ENCODE measurements around the gene CSTB.

The CSTB gene

DNA sequence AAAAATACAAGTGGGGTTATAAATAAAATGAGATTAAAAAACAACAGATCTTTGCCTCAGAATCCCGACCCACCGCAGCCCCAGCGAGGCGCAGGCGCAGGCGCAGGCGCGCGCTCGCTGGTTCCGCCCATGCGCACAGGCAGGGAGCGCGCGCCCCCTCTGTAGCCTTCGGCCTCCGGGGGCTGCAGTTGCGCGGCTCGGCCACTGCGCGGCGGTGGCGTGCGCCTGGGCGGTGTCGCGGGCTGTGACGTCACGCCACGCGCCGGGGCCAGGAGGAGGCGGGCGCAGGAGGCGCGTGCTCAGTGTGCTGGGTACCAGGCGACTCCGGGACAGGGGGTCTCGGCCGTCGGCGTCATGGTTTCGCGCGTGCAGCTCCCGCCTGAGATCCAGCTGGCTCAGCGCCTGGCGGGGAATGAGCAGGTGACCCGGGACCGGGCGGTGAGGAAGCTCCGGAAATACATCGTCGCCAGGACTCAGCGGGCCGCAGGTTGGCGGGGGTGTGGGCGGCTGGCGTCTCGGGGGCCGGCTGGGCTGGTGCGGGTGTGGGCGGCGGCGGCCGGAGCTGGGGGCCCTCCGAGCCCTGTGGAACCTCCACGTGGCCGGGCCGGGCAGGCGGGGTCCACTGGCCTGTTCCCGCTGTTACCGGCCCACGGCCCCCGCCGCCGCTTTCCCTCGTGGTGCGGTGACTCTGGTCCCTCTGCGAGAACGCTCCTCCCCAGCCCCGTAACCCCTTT is 13.3 kb upstream of the CSTB start, which contains the start of gene RRP1:
Gene RRP1, plus strand, starts transcription at position 302 of the 734 bp plus-strand sequence. Its CDS starts 53 bp downstream, at position 355.
- FAIRE-seq: no peak

DNA sequence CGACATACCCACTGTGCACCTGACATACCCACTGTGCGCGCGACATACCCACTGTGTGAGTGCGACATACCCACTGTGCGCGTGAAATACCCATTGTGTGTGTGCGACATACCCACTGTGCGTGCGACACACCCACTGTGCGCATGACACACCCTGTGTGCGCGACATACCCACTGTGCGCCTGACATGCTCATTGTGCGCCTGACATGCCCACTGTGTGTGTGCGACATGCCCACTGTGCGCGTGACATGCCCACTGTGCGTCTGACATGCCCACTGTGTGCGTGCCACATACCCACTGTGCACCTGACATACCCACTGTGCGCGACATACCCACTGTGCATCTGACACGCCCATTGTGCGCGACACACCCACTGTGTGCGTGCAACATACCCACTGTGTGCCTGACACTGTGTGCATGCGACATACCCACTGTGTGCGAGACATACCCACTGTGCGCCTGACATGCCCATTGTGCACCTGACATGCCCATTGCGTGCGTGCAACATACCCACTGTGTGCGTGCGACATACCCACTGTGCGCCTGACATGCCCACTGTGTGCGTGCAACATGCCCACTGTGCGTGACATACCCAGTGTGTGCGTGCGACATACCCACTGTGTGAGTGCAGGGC is 10.8 kb upstream of the CSTB start:
- no peak for FAIRE-seq

DNA sequence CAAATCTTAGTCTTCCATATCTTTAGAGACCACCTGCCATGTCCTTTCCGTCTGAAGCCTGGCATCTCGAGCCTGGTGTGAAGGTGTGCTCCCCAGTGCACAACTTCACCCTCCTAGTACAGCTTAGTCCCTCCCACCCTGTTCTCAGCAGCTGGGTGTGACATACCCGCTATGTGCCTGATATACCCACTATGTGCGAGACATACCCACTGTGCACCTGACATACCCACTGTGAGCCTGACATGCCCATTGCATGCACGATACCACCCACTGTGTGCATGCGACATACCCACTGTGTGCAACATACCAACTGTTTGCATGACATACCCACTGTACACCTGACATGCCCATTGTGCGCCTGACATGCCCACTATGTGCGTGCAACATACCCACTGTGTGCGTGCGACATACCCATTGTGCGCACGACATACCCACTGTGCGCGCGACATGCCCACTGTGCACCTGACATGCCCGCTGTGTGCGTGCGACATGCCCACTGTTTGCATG is 10.2 kb upstream of the CSTB start:
- no peak for FAIRE-seq

DNA sequence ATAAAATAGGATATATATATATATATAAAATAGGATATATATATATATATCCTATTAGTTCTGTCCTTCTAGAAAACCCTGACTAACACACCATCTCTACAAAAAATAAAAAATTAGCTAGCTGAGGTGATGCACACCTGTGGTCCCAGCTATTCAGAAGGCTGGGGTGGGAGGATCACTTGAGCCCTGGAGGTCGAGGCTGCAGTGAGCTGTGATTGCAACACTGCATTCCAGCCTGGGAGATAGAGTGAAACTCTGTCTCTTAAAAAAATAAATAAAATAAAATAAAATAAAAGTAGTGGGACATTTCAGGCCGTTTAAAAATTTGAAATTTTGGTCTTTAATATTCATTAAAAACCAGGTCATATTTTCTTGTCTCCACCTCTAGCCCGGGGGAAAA is 9.0 kb upstream of the CSTB start:
- no peak for FAIRE-seq

GRCh38 chr21:43783098-43783700 is 7.1 kb upstream of the CSTB start:
- no peak for FAIRE-seq

- no peak for FAIRE-seq
Observed at GRCh38 chr21:43782431-43783097, 6.5 kb upstream of the CSTB start.

GRCh38 chr21:43781846-43782245 is 5.7 kb upstream of the CSTB start:
- FAIRE-seq: no peak

DNA sequence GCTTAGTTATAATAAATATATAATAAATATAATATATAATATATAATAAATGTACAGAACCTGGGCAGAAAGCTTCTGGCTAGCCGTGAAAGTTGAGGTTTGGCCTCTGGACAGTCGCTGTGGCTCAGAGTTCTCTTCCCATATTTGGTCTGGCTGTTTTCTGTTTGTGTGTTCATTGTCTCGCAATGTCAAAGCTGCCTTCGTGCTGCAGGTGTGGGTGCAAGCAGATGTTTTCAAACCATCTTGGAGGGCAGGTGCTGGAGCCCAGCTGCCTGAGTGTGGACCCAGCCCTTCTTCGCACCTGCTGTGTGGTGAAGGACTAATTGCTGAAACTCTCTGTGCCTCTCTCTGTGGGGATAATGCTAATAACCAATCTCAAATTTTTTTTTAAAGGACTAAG is 3.6 kb upstream of the CSTB start:
- no peak for FAIRE-seq

- FAIRE-seq: no peak
Observed at GRCh38 chr21:43778469-43779335, 2.6 kb upstream of the CSTB start.

DNA sequence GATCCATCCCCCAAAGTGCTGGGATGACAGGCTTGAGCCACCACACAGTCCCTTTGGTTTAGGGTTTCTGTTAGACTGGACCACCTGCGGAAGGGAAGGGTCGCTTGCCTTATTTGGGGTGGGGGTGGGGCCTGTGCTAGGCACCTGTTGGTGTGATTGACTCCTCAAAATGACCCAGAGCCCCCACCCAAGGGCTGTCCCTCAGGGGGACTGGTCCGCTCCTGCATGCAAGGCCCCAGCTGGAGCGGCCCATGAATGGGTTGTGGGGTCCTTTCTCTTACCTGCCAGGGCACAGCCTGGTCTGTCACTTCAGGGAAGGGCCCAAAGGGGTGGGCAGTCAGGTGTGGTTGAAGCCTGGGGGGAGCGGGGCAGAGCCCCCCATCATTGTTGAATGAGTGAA is 1.8 kb upstream of the CSTB start:
- FAIRE-seq: no peak

DNA sequence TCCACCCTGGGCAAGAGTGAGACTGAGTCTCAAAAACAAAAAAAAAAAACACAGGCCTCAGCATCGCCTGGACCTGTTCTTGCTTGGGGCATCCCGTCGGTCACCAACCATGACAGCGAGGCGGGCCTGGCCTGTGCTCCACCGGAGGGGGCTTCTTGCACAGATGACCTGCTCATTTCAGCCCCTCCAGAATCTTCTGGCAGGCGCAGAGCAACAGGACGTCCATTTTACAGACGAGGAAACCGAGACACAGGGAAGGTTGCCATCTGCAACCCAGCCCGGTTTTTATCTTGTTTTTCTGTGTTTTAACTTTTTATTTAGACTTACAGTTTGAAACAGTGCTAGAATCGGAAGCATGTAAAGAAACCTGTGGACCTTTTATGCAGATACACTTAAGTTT is 918 bp downstream of the CSTB start:
- no peak for FAIRE-seq

- FAIRE-seq: no peak
Observed at GRCh38 chr21:43774163-43774562, 1.9 kb downstream of the CSTB start.

- no peak for FAIRE-seq
Observed at GRCh38 chr21:43772425-43772821, 3.7 kb downstream of the CSTB start.

- FAIRE-seq: no peak
Observed at GRCh38 chr21:43771698-43772424, 4.2 kb downstream of the CSTB start.

GRCh38 chr21:43771199-43771675 is 4.9 kb downstream of the CSTB start:
- no peak for FAIRE-seq

- no peak for FAIRE-seq
Observed at GRCh38 chr21:43770066-43770655, 5.9 kb downstream of the CSTB start.

- FAIRE-seq: no peak
Observed at GRCh38 chr21:43769325-43769958, 6.7 kb downstream of the CSTB start.

GRCh38 chr21:43768868-43769167 is 7.3 kb downstream of the CSTB start:
- no peak for FAIRE-seq

- no peak for FAIRE-seq
Observed at GRCh38 chr21:43767984-43768867, 7.9 kb downstream of the CSTB start.
